Measurements from ENCODE around the gene PPP1R1B.

DNA sequence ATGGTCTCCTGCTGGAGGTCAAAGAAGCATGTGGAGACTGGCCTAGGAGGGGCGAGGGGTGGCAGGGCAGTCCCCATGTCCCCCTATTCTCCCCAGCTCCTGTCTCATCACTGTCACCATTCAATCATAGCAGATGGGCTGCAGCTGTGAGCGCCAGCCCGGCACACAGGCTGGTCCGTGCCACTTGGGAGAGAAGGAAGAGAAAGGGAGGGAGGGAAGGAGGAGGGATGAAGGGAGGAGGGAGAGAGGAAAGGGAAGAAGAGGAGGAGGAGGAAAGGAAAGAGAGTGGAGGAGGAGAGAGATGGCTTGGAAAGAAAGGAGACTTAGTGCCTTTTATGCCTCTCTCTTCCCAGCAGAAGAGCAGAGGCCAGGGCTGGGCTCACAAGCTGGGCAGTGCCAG lies 31.5 kb upstream of the PPP1R1B start:
- TF ChIP-seq CTCF (IDR thresholded peaks at IDR 0.05) (no peak), EZH2 (IDR thresholded peaks at IDR 0.05; ENCODE audit: borderline replicate concordance, insufficient read depth, low read depth, low read length, poor library complexity, severe bottlenecking) (no peak)

Data from B cell (primary cell).